ENCODE results near the gene TAS2R46. TPM values are rescaled to one million over a fixed set of nuclear protein-coding genes. Genes with fewer than 3 reads are reported as not detected.

The TAS2R46 gene
- total and polyA plus RNA-seq, 8 donors: 0.20 to 1.4 (median 0.35) TPM; not detected in 2

- no peak overlapping the region for H3K4me3 ChIP-seq
- no peak for TF ChIP-seq CTCF (IDR thresholded peaks at IDR 0.05)
- H3K27me3 ChIP-seq: no peaks in the 10 kb centered on the region
- peaks cover 0 to 6% of the 10 kb centered on the region in 2 donors for H3K9me3 ChIP-seq
- no peaks in the 10 kb centered on the region for H3K4me1 ChIP-seq
- H3K36me3 ChIP-seq: peaks cover 0 to 12% of the 10 kb centered on the region in 2 donors
- DNase-seq: no peak
- ATAC-seq: no peak
- intact Hi-C loops (cut with DNase I): no loop called here
- no peak overlapping the region for H3K27ac ChIP-seq
Measured at GRCh38 chr12:11023387-11023786, 38.7 kb downstream of the TAS2R46 start.

- no peak for DNase-seq
- Histone ChIP-seq H3K9me3 (peaks cover 0 to 6% of the 10 kb centered on the region in 2 donors), H3K4me1 (no peaks in the 10 kb centered on the region), H3K27me3 (no peaks in the 10 kb centered on the region), H3K4me3 (no peak within 1 kb of the TSS), H3K27ac (no peak within 1 kb of the TSS), H3K36me3 (peaks cover 0 to 6% of the 10 kb centered on the region in 2 donors)
- intact Hi-C loops (cut with DNase I): no loop called here
- ATAC-seq: no peak
- TF ChIP-seq CTCF (IDR thresholded peaks at IDR 0.05): no peak
Measured at GRCh38 chr12:11022520-11022919, 39.6 kb downstream of the TAS2R46 start, which contains the start of gene TAS2R19. TSS of gene TAS2R19 (minus strand) at chr12:11022620. CDS start at chr12:11022571, 49 bp downstream.

- H3K4me1 ChIP-seq: no peaks in the 10 kb centered on the region
- no peak overlapping the region for H3K4me3 ChIP-seq
- no peak overlapping the region for H3K27ac ChIP-seq
Measured at GRCh38 chr12:11016937-11017336, 45.2 kb downstream of the TAS2R46 start.

GRCh38 chr12:11015775-11016430 lies 46.2 kb downstream of the TAS2R46 start:
- ATAC-seq (no peak), DNase-seq (no peak)
- Histone ChIP-seq H3K9me3 (no peaks in the 10 kb centered on the region), H3K27me3 (no peaks in the 10 kb centered on the region), H3K4me3 (no peak overlapping the region), H3K4me1 (no peaks in the 10 kb centered on the region), H3K27ac (no peak overlapping the region), H3K36me3 (no peaks in the 10 kb centered on the region)
- no peak for TF ChIP-seq CTCF (IDR thresholded peaks at IDR 0.05)
- intact Hi-C loops (cut with DNase I): no loop called here

More at GRCh38 chr12:11016937-11017336, 45.2 kb downstream of the TAS2R46 start:
- ATAC-seq (no peak), DNase-seq (no peak)
- no peaks in the 10 kb centered on the region for H3K27me3 ChIP-seq
- no peaks in the 10 kb centered on the region for H3K36me3 ChIP-seq
- no peaks in the 10 kb centered on the region for H3K9me3 ChIP-seq
- TF ChIP-seq CTCF (IDR thresholded peaks at IDR 0.05): no peak
- intact Hi-C loops (cut with DNase I): no loop called here

GRCh38 chr12:11014234-11014633 lies 47.9 kb downstream of the TAS2R46 start:
- DNase-seq: no peak
- intact Hi-C loops (cut with DNase I): no loop called here
- H3K36me3 ChIP-seq: no peaks in the 10 kb centered on the region
- TF ChIP-seq CTCF (IDR thresholded peaks at IDR 0.05): no peak
- H3K4me3 ChIP-seq: no peak overlapping the region
- ATAC-seq: no peak
- H3K9me3 ChIP-seq: no peaks in the 10 kb centered on the region
- no peak overlapping the region for H3K27ac ChIP-seq
- no peaks in the 10 kb centered on the region for H3K4me1 ChIP-seq
- H3K27me3 ChIP-seq: no peaks in the 10 kb centered on the region

Other genes starting within 250 kb of the TAS2R46 start
- under 1 TPM in 1 of 2 donors, not detected in 1; 0.37 TPM for gene TAS2R10, start 235.9 kb downstream of the TAS2R46 start, total RNA-seq
- 1 to 10 TPM; 1.9 to 3.3 (median 2.8) TPM for gene TAS2R10, start 235.9 kb downstream of the TAS2R46 start, polyA plus RNA-seq (ENCODE audit: insufficient read length in 6 of 6)
- gene PRR4, start 212.8 kb downstream of the TAS2R46 start, total RNA-seq: 1 to 10 TPM; 1.2 to 1.4 TPM
- gene PRR4, start 212.8 kb downstream of the TAS2R46 start, polyA plus RNA-seq (ENCODE audit: insufficient read length in 6 of 6): 10 to 100 TPM in 3 of 6 donors, 1 to 10 TPM in 3; 7.5 to 19.8 (median 10.6) TPM
- gene PRH1, start 178.0 kb downstream of the TAS2R46 start, total RNA-seq: 10 to 100 TPM; 10.6 to 12.0 TPM
- 10 to 100 TPM; 13.1 to 17.2 (median 16.0) TPM for gene PRH1, start 178.0 kb downstream of the TAS2R46 start, polyA plus RNA-seq (ENCODE audit: insufficient read length in 6 of 6)
- gene TAS2R13, start 152.7 kb downstream of the TAS2R46 start, total RNA-seq: 1 to 10 TPM in 1 of 2 donors, under 1 TPM in 1; 0.99 to 1.0 TPM
- gene TAS2R13, start 152.7 kb downstream of the TAS2R46 start, polyA plus RNA-seq (ENCODE audit: insufficient read length in 6 of 6): under 1 TPM in 4 of 6 donors, not detected in 2; 0.14 to 0.59 (median 0.22) TPM
- gene PRH2, start 133.1 kb downstream of the TAS2R46 start, total RNA-seq: not detected
- gene PRH2, start 133.1 kb downstream of the TAS2R46 start, polyA plus RNA-seq (ENCODE audit: insufficient read length in 6 of 6): 1 to 10 TPM in 1 of 6 donors, under 1 TPM in 5; 0.33 to 1.1 (median 0.67) TPM
- gene TAS2R14, start 123.0 kb downstream of the TAS2R46 start, total RNA-seq: 1 to 10 TPM; 1.2 to 1.9 TPM
- gene TAS2R14, start 123.0 kb downstream of the TAS2R46 start, polyA plus RNA-seq (ENCODE audit: insufficient read length in 6 of 6): 1 to 10 TPM; 3.8 to 5.0 (median 4.8) TPM
- 1 to 10 TPM; 1.0 to 1.1 TPM for gene TAS2R50, start 75.4 kb downstream of the TAS2R46 start, total RNA-seq
- under 1 TPM in 5 of 6 donors, not detected in 1; 0.17 to 0.34 (median 0.20) TPM for gene TAS2R50, start 75.4 kb downstream of the TAS2R46 start, polyA plus RNA-seq (ENCODE audit: insufficient read length in 6 of 6)
- gene TAS2R20, start 64.0 kb downstream of the TAS2R46 start, total RNA-seq: 1 to 10 TPM; 1.6 to 1.7 TPM
- 1 to 10 TPM; 2.3 to 3.6 (median 3.1) TPM for gene TAS2R20, start 64.0 kb downstream of the TAS2R46 start, polyA plus RNA-seq (ENCODE audit: insufficient read length in 6 of 6)
- 1 to 10 TPM; 2.0 to 3.3 TPM for gene TAS2R19, start 39.7 kb downstream of the TAS2R46 start, total RNA-seq
- 1 to 10 TPM; 1.5 to 3.3 (median 2.2) TPM for gene TAS2R19, start 39.7 kb downstream of the TAS2R46 start, polyA plus RNA-seq (ENCODE audit: insufficient read length in 6 of 6)
- 1 to 10 TPM; 2.1 to 3.4 TPM for gene TAS2R31, start 30.9 kb downstream of the TAS2R46 start, total RNA-seq
- gene TAS2R31, start 30.9 kb downstream of the TAS2R46 start, polyA plus RNA-seq (ENCODE audit: insufficient read length in 6 of 6): 1 to 10 TPM; 1.2 to 2.9 (median 2.2) TPM
- under 1 TPM; 0.52 to 0.71 TPM for gene TAS2R43, start 30.0 kb upstream of the TAS2R46 start, total RNA-seq
- gene TAS2R43, start 30.0 kb upstream of the TAS2R46 start, polyA plus RNA-seq (ENCODE audit: insufficient read length in 6 of 6): under 1 TPM; 0.38 to 0.78 (median 0.60) TPM
- gene TAS2R30, start 72.3 kb upstream of the TAS2R46 start, total RNA-seq: 1 to 10 TPM; 1.9 to 3.1 TPM
- under 1 TPM; 0.20 to 0.81 (median 0.35) TPM for gene TAS2R30, start 72.3 kb upstream of the TAS2R46 start, polyA plus RNA-seq (ENCODE audit: insufficient read length in 6 of 6)
- 10 to 100 TPM in 1 of 2 donors, 1 to 10 TPM in 1; 9.5 to 10.3 TPM for gene SMIM10L1, start 108.9 kb upstream of the TAS2R46 start, total RNA-seq
- 10 to 100 TPM; 13.0 to 15.5 (median 13.3) TPM for gene SMIM10L1, start 108.9 kb upstream of the TAS2R46 start, polyA plus RNA-seq (ENCODE audit: insufficient read length in 6 of 6)
- not detected for gene TAS2R42, start 124.6 kb upstream of the TAS2R46 start, total RNA-seq
- under 1 TPM in 1 of 6 donors, not detected in 5; 0.15 TPM for gene TAS2R42, start 124.6 kb upstream of the TAS2R46 start, polyA plus RNA-seq (ENCODE audit: insufficient read length in 6 of 6)
- gene PRB3, start 207.4 kb upstream of the TAS2R46 start, total RNA-seq: not detected
- gene PRB3, start 207.4 kb upstream of the TAS2R46 start, polyA plus RNA-seq (ENCODE audit: insufficient read length in 6 of 6): under 1 TPM in 2 of 6 donors, not detected in 4; 0.13 to 0.14 TPM
- not detected for gene PRB4, start 248.1 kb upstream of the TAS2R46 start, total RNA-seq
- gene PRB4, start 248.1 kb upstream of the TAS2R46 start, polyA plus RNA-seq (ENCODE audit: insufficient read length in 6 of 6): not detected